Stimulated activated CD4-positive, alpha-beta T cell treated with anti-CD3 and anti-CD28 coated beads, Interleukin-4, amount 100 ng/mL, for 4 hours (primary cell): ENCODE results near the gene ABCC8.
A peak's percentile ranks its signal among the peaks of the same experiment; 100 is the strongest.

Experiments used
- DNase-seq, 2 experiments: peaks; one replicate each; pipeline ENCODE4 v3.0.0-alpha.2; 2020

ABCC8 gene

DNA sequence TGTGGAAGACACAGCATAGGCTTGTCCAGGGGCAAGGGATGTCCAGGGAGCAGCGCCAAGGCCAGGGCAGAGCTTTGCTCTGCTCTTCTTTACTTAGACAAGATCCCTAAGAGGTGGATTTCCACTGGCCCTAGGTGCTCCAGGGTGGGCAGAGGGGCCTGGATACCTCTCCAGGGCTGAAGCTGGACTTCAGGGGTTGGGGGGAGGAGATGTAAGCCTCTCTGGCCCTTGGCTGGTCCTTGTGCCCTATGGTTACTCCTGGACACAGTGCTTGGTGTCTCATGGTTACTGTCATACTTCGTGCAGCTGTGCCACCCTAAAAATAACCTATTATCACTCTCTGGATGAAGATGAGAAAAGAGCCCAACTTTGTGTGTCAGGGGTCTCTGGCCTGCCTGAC lies 75.3 kb downstream of the ABCC8 start:
- DNase-seq, result no peak

DNA sequence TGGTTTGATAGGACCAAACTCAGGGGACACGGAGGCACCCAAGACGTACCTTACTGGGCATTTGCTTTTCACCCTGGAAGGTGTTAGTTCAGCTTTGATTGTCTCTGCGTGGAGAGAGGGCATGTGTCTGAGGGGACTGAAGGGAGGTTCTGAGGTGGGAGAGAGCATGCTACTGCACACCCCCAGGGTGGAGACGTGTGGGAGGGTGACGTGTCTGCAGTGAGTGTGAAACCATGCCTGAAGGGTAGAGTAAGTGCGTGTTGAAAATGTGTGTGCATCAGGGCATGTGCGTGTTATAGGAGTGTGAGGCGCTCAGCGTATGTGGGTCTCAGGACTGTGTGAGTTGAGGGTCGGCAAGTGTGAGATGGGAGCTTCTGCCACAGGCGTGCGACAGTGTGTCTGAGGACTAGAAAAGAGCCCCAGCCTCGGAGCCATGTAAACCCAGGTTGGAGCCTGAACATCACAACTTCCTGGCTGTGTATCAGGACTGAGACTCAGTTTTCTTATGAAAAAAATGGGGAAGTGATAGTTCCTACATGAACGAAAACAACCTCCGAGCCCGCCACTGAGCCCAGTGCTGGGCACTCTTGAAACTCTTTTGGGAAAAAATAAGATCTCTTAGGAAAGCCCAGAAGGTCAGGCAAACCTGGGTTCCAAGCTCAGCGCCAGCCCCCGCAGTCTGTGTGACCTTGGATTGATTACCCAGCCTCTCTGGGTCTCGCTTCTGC lies 76.4 kb downstream of the ABCC8 start:
- no peak for DNase-seq

DNA sequence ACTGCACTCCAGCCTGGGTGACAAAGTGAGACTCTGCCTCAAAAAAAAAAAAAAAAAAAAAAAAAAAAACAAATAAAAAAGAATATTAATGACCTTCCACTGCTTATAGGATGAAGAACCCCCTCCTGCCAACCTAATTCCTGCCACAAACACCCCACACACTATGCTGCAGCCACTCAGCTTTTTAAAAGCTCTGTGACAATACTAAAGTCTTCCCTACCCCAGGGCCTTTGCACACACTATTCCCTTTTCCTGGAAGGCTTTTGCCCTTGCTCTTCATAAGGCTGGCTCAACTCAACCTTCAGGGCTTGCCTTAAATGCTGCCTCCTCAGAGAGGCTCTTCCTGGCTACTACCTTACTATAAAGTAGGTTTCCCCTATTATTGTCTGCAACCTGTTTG lies 77.4 kb downstream of the ABCC8 start:
- DNase-seq, result no peak

DNA sequence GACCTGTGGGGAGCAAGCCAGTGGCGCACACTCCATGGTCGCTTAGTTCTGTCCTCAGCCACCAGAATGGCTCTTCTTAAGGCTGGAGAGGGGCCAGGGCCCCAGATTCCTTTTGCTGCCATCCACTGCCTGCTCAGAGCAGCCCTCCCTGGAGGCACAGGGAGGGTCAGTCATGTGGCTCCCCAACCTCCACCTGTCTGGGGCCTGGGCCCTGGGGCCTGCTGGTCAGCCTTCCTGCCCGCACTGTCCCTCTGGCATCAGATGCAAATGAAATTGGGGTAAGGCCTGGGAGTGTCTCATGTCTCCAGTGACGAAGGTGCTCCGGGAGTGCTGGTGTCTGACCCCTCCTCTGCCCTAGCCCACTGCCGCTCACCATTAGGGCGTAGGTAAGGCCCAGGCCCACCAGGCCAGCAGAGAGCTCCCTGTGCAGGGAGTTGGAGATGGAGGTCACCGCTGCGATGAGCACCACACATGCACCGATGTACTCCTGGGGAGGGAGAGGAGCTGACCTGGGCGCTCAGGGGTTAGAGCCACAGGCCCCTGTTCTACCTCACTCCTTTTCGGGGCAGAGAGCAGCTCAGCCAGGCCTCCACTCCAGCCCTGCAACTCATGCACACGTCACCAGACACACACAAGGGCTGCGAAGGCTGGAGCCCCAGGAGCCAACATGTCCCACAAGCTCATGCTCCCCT lies 79.2 kb downstream of the ABCC8 start:
- no peak for DNase-seq

DNA sequence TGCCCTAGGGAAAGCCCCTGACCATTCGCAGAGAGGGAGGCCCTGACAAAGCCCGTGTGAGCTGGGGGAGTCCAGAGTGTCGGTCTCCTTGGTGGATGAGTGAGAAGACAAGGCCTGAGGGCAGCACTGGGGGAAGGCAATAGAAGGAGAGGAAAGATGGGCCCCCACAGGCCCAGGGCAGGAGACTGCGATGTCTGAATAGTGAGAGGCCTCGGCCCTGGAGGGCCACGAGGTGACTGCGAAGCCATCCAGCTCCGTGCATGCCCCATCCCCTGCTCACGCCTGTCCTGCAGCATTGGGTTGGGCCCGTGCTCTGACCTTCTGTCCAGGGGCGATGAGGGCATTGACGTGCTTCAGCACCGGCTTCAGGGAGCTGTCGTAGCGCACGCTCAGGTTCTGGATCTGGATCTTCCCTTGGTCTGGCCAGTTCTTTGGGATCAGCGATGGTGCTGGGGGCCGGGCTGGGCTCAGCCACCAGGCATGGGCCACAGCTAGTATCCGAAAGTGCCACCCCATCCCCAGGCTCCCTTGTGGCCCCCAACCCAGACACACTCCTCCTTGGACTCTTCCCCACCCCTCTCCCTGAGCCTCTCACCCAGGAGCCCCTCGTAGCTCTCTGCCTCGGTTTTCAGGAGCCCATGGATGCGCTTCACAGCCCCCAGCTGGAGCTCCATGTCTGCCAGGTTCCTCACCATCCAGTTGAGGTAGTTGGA lies 79.9 kb downstream of the ABCC8 start:
- DNase-seq, result no peak

DNA sequence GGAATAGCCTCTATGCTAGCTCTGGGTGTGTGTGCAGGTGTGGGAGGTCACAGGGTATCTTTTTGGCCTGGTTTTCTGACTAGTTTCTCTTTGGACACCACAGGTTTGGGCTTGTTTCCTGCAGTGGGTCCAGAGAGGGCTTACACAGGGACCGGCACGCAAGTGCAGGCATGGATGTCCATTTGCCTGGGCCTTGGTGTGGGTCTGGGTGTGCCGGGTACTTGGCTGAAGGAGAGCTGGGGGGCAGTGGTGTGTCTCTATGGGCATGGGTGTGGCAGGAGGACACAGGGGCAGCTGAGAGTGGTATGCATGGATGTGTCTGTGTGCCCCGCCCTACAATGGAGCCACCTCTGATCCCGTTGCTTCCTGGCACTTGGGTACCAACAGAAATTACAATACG lies 80.7 kb downstream of the ABCC8 start:
- no peak for DNase-seq

DNA sequence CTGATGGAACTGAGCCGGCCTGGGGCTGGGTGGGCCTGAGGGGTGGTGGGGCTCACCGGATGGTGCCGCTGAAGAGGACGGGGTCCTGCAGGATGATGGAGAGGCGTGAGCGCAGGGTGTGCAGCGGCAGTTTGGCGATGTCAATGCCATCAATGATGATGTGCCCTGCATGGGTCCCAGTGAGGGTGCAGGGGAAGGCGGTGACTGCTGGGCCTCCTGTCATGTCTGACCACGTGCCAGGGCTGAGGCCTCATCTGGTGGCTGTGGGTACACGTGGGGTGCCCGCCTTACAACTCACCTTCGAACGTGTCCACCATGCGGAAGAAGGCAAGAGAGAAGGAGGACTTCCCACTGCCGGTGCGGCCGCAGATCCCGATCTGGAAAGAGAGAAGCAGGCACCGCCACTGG lies 81.1 kb downstream of the ABCC8 start:
- no peak for DNase-seq

DNA sequence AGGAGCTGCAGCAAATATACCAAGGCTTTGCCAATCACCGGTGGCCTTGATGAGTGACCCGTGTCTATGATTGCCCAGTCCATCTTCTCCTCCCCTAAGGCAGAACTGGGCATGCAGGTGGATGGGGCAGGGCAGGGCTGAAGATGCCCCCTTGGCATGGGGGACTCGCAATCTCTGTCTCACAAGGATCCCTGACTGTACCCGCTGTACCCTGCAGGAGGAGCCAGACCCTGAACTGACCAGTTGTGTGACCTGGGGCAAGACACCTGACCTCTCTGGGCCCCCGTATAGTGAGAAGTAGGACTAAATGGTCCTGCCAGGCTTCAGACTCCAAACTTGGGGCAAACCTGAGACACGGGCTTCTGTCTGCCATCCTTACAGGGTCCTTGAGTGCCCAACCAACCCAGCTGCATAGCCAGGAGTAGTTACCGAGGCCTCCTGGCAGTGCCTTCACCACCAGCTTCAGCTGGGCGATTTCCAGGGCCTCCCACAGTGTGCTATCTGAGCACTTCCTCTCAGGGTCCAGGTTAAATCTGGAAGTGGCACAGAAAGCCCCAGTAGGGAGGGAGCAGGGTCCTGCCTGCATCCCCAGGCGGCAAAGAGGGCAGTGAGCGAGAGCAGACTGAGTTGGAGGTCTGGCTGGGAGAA lies 81.8 kb downstream of the ABCC8 start:
- no peak for DNase-seq

DNA sequence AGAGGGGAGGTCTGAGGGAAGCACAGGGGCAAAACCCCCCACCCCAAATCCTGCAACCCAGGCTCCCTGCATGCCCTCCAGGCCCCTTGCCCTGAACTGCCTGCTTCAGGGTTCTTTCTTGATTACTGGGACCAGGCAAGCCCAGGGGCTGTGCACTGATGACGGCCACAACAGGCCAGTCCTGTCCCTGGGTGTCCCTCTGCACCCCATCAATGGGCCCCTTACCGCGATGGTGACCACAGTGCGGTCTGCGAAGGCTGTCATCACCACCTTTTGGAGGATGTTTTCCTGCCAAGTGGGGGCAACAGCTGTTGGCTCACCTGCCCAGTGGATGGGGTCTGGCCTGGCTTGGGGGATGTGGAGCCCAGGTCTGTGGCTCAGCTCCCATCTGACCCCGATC lies 83.2 kb downstream of the ABCC8 start:
- no peak for DNase-seq

DNA sequence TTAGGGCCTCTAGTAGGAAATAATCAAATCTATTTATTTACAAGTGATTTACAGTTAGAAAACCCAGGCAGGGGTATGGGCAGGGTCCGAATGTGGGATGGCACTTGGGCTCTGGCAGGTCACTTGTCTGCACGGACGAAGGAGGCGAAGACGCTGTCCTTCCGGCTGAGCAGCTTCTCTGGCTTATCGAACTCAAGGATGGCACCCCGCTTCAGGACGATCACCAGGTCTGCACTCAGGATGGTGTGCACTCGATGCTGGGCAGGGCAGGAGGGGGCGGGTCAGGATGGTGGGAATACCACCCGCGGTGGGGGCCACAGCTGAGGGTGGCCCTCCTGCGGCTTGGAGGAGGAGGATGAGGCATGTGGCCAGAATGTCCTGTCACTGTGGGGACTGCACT lies 83.8 kb downstream of the ABCC8 start:
- DNase-seq, result no peak

DNA sequence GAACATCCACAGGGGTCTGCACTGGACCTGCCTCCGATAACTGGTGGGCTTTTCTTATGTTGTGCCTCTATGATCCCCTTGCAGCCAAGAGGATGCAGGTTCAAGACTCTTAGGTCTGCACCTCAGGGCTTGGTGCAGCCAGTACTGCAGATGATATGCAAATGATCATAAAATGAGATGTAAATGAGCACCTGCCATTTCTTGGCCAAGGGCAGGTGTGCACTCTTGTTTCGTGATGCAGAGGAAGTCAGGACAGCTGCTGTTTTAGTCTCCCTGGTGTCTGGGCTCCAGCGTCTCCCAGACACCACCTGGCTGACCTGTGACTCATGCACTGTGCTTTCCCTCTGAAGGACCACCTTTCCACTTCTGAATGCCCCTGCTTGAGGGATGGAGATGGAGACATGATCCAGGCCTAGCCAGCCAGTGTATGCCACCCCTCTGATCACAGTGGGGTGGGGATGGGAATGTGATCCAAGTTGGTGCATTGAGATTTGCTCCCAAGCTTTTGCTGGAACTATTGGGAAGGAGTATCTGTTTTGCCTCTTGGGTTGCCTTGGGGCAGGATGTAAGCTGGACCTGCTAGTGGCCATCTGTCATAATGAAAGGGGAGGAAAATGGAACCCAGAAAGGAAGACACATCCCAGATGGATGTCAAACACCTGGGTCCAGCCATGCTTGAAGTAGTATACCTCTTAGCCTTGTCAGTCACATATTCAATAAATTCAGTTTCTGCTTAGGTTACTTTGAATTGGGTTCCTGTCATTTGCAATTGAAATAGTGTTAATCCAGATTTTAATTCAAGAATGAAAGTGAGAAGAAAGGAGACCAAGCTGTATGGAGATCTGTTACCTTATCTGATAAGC lies 84.9 kb downstream of the ABCC8 start:
- DNase-seq, result no peak

DNA sequence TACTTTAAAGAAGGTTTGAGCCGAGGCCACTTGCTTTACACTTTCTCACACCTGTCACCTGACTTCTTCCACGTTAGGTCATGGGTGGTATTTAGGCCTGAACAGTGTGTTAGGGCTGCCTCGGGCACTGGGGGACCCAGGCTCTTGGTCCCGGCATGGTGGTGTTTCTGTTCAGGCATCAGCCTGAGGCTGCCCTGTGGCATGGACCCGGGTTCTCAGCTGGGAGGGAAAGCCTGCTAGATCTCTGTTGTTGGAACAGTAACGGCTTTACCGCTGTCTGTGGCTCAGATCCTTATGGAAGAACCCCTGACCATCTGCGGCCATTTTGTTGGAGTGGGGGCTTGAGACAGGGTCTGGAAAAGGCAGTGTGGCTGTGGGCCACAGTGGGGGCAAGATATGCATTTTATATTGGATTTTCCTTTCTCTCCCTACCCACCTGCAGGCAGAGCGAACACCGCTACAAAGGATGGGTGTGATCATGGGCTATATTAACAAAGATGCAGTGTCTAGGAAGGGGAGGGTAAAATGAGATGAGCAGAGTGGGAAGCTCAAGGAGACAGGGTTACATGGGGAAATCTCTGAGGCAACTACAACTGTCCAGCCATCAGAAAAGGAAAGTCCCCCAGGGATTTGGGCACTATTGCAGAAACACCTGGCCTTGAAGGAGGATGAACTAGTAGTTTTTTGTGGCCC lies 86.5 kb downstream of the ABCC8 start:
- DNase-seq, result no peak

DNA sequence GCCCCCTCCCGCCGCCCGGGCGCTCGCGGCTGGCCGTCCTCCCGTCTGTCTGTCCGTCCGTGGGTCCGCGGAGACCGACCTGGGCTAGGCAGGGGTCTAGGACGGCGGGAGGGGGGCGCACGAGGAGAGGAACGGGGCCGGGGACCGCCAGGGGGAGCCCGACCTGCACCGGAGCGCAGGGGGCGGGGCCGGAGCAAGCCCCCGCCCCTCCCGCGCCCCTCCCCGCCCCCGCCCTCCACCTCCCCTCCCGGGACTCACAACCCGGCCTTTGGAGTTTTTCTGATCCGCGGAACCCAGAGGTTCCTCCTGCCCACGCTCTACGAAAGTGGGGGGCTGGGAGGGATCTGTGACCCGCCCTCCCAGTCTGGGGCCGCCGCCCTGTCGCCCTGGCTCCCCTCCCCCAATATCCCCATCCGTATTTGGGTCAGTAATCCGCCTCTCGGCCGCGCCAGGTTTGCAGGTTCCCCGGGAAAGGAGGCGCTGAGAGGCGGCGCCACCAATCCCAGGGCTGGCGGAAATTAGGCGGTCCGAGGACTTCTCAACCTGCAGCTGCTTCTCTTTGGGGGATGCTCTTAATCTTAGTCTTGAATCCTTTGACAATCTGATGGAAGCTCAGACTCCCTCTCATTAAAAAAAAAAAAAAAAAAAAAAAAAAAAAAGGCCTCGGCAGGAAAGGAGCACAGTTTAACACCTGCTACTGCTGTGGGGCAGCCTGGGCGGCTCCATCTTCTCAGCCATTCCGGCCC lies 87.3 kb downstream of the ABCC8 start:
- DNase-seq, result peak; percentile 71 to 83

DNA sequence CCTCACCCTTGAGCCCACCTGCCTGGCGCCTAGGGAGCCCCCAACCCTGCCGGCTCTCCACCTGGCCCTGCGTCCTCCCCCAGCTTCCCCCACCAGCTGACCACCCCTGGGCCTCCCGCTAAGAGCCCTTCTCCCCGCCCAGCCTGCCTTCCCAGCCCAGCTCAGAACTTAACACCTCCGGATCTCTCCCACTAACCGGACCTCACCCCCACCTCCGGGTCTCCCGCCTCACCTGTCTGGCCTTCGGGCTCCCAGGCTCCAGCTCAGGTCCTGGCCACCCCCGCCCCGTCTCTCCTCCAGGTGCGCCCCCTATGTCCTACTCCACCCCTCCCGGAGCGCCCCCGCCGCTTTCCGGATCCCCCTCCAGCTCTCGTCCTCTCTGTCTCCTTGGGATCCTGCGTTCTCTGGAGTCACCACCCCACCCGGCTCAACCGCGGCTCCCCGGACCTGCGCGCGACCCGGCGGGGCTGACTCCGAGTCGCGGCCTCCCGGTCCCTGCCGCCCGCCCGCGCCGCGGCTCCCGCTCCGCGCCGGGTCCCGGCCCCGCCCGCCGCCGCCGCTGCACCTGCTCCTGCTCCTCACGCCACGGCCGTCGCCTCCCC lies 87.9 kb downstream of the ABCC8 start, which contains the start of gene KCNJ11:
KCNJ11 (minus strand) TSS at position 51 of the 602 bp plus-strand sequence. CDS start 568 bp downstream, outside the sequence.
- no peak for DNase-seq

DNA sequence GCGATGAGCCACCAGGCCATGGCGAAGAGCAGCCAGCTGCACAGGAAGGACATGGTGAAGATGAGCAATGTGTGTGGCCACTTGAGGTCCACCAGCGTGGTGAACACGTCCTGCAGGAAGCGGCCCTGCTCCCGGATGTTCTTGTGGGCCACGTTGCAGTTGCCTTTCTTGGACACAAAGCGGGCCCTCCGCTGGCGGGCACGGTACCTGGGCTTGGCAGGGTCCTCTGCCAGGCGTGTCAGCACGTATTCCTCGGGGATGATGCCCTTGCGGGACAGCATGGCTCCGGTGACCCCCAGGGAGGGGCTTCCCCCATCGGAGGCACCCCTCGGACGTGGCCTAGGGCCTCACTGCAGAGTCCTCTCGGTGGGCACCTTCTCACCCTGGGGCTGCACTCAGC lies 88.8 kb downstream of the ABCC8 start:
- no peak for DNase-seq

DNA sequence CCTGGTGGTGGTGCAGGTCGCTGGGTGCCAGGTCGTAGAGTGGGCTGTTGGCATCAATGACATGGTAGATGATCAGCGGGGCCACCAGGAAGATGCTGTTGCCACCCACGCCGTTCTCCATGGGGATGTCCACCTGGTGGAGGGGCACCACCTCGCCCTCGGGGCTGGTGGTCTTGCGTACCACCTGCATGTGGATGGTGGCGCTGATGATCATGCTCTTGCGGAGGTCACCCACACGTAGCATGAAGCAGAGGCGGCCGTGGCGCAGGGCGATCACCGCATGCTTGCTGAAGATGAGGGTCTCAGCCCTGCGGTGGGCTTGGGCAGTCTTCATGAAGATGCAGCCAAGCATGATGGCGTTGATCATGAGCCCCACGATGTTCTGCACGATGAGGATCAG lies 89.4 kb downstream of the ABCC8 start:
- no peak for DNase-seq

DNA sequence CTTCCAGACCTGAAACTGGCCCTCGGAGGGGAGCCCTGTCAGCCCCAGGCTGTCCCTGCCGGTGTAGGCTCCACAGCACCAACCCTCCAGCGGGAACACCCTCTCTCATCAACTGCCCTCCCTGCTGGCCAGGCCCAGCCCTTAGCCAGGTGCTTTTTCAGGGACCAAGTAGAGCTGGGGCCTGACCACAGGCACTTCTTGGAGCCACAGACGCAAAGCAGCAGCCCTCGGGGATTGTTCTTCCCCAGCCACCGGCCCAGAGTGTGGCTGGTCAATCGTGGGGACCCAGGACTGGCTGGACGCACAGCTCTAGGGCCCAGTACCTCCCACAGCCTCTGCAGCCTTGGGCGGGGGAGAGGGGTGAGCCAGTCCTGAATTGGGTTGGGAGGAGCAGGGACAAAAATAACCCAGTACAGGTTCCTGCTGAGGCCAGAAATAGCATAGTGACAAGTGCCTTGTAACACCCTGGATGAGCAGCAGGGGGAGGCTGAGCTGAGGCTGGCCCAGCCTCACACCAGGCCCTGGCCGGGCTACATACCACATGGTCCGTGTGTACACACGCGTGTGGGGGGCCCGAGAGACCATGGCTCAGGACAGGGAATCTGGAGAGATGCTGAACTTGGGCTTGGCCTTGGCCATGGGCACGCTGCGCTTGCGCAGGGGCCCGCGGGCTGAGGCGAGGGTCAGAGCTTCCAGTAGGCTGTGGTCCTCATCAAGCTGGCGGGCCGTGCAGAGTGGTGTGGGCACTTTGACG lies 90.1 kb downstream of the ABCC8 start:
- peak in 1 of 2 experiments; percentile 35 for DNase-seq

DNA sequence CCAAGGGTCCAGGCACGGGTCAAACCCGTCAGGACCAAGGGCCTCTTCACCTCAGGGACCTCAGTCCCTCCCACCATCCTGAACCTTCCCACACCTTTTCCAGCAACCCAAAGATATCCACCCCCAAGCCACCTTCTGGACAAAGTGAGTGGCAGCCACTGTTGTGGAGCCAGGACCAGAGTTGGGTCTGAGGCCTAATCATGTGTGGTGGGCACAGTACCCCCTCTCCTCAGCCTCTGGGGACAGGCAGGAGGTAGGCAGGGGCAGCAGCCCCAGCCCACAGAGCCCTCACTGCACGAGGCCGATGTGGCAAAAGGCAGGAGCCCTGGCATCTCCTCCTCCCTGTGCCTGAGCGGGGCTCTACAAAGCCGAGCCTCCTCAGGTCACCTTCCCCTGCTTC lies 90.7 kb downstream of the ABCC8 start:
- no peak for DNase-seq

DNA sequence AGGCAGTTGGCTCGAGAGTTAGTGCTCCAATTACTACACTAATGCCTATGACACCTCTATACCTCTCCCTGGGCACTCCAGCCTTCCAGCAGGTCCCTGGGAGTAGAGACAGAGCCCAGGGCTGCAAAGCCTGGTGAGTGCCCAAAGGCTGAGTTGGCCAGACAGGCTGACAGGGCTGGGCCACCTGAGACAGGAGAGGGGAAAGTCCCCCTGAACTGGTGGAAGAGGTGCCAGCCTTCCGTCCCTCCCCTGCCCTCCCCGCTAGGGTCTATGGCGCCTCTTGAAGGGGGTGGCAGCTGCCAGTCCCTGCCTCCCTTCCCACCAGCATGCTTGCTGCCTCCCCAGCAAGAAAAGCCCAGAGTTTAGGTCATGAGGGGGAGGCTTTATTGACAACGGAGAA lies 91.2 kb downstream of the ABCC8 start:
- DNase-seq, result no peak

DNA sequence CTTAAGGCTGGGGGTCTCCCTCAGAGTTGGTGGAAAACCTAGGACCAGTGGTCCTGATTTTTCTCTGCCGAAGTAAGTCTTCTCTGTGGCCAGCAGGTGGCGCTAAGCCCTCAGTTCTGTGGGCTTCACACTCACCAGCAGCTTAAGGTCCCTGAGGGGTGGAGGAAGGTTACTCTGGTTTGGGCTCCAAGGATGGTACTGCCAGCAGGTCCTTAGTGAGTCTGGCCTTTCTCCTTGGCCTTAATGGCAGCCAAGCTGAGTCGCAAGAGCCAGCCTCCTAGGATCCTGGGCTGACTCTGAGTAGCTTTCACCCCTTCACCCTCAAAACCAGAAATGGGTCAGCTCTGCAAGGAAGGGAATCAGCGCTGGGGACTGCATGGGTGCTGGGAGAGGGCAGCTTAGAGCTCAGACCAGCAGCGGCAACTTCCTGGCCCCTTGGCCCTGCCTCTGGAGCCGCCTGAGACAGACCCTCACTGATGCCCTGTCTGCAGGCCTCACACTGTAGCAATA lies 92.6 kb downstream of the ABCC8 start:
- DNase-seq, result peak; percentile 65 to 72
